Hepatocyte (in vitro differentiated cells): ENCODE data around the gene TMEM236. TPM values are rescaled to one million over a fixed set of nuclear protein-coding genes. Genes with fewer than 3 reads are reported as not detected.
"Not testable (repeated sequence)": the region's sequence is repeated elsewhere in the genome, so short reads cannot be mapped to it uniquely, and the experiment has no call there.

ENCODE experiments used
- DNase-seq: peaks from one replicate; pipeline ENCODE4 v3.0.0-alpha.2; 2016; ENCODE audit warnings: low spot score
- H2AFZ ChIP-seq: fragments of 200-600 bp; sonication (generic); 2 replicates; pipeline ENCODE4 v1.6.0; 2016; ENCODE audit warnings: antibody characterized with exemption, mild to moderate bottlenecking
- H3K27ac ChIP-seq: fragments of 200-600 bp; sonication (generic); 2 replicates; pipeline ENCODE4 v1.5.1; 2016; ENCODE audit warnings: mild to moderate bottlenecking
- H3K27me3 ChIP-seq: fragments of 200-600 bp; sonication (generic); 2 replicates; pipeline ENCODE4 v1.6.1; 2016
- H3K36me3 ChIP-seq: fragments of 200-600 bp; sonication (generic); replicated peaks from 2 replicates; pipeline ENCODE4 v1.5.1; 2016; ENCODE audit warnings: low read depth; ENCODE audit not compliant: insufficient read depth
- H3K4me1 ChIP-seq: fragments of 200-600 bp; sonication (generic); 2 replicates; pipeline ENCODE4 v1.5.1; 2016; ENCODE audit warnings: mild to moderate bottlenecking, moderate library complexity; ENCODE audit not compliant: insufficient read depth
- H3K4me2 ChIP-seq: fragments of 200-600 bp; sonication (generic); 2 replicates; pipeline ENCODE4 v1.6.0; 2016
- H3K4me3 ChIP-seq: fragments of 200-600 bp; sonication (generic); 2 replicates; pipeline ENCODE4 v1.5.1; 2016; ENCODE audit warnings: mild to moderate bottlenecking
- H3K79me2 ChIP-seq: fragments of 200-600 bp; sonication (generic); 2 replicates; pipeline ENCODE4 v1.6.0; 2017; ENCODE audit warnings: mild to moderate bottlenecking
- H3K9me2 ChIP-seq: fragments of 200-600 bp; sonication (generic); replicated peaks from 2 replicates; pipeline ENCODE4 v1.6.0; 2017; ENCODE audit warnings: mild to moderate bottlenecking; ENCODE audit not compliant: insufficient read depth
- H3K9me3 ChIP-seq: fragments of 200-600 bp; sonication (generic); 2 replicates; pipeline ENCODE4 v1.5.1; 2016; ENCODE audit warnings: low read depth, mild to moderate bottlenecking
- H4K20me1 ChIP-seq: fragments of 200-600 bp; sonication (generic); 2 replicates; pipeline ENCODE4 v1.6.0; 2016; ENCODE audit warnings: mild to moderate bottlenecking; ENCODE audit not compliant: insufficient read depth, poor library complexity, severe bottlenecking
- CTCF ChIP-seq: fragments of 200-600 bp; sonication (generic); IDR thresholded peaks from 2 replicates; pipeline ENCODE4 v1.5.1; 2016; ENCODE audit warnings: antibody characterized with exemption, mild to moderate bottlenecking; ENCODE audit not compliant: poor library complexity
- EZH2 ChIP-seq: fragments of 200-600 bp; sonication (generic); IDR thresholded peaks from 2 replicates; pipeline ENCODE4 v1.6.1; 2016; ENCODE audit warnings: antibody characterized with exemption, mild to moderate bottlenecking, borderline replicate concordance
- EZH2phosphoT487 ChIP-seq: fragments of 200-600 bp; sonication (generic); IDR thresholded peaks from one replicate; pipeline ENCODE4 v1.6.1; 2018; ENCODE audit warnings: antibody characterized with exemption, mild to moderate bottlenecking, low read depth, moderate library complexity; ENCODE audit not compliant: unreplicated experiment, severe bottlenecking
- WGBS: methylation state at CpG from one replicate; pipeline ENCODE4 v1.1.6; 2016; ENCODE audit warnings: low lambda C conversion rate; ENCODE audit errors: missing lambda C conversion rate; 5-methylcytosine and 5-hydroxymethylcytosine counted together
- polyA plus RNA-seq: library from polyadenylated mRNA; unstranded; fragments of >200 nt; fragmentation: Nextera tagmentation; extraction: Ambion mirVana; gene quantifications from 2 replicates; pipeline ENCODE4 v1.2.1, GENCODE V29; 2016
- total RNA-seq: library from RNA; depleted of rRNA; stranded (reverse); fragments of >200 nt; gene quantifications from 2 replicates; pipeline ENCODE4 v1.2.3, GENCODE V29; 2014

Gene TMEM236
- total and polyA plus RNA-seq, 2 experiments from 2014 or later = 0.08 to 0.80 TPM

- no peak overlapping the region for H3K4me2 ChIP-seq
- H3K36me3 ChIP-seq = no peaks in the 10 kb centered on the region
- H2AFZ ChIP-seq = no peak overlapping the region
- no peak overlapping the region for H3K27ac ChIP-seq
- no peak for DNase-seq
- H3K4me1 ChIP-seq = no peaks in the 10 kb centered on the region
- no peaks in the 10 kb centered on the region for H3K79me2 ChIP-seq
- H3K9me2 ChIP-seq = no peaks in the 10 kb centered on the region
- WGBS = 90% methylated on average over 18 of the region's 18 CpGs
- H3K9me3 ChIP-seq = no peaks in the 10 kb centered on the region
- TF ChIP-seq EZH2phosphoT487 (no peak), EZH2 (no peak), CTCF (no peak)
- no peaks in the 10 kb centered on the region for H4K20me1 ChIP-seq
- no peak overlapping the region for H3K4me3 ChIP-seq
- no peaks in the 10 kb centered on the region for H3K27me3 ChIP-seq
Observed at GRCh38 chr10:17712717-17713471, 39.1 kb upstream of the TMEM236 start.

- no peaks in the 10 kb centered on the region for H3K27me3 ChIP-seq
- no peaks in the 10 kb centered on the region for H3K36me3 ChIP-seq
- no peak overlapping the region for H3K4me3 ChIP-seq
- H3K4me1 ChIP-seq = no peaks in the 10 kb centered on the region
- H3K79me2 ChIP-seq = no peaks in the 10 kb centered on the region
- no peaks in the 10 kb centered on the region for H3K9me2 ChIP-seq
- no peaks in the 10 kb centered on the region for H3K9me3 ChIP-seq
- no peak overlapping the region for H3K4me2 ChIP-seq
- H3K27ac ChIP-seq = no peak overlapping the region
- WGBS = 90% methylated on average over 10 of the region's 10 CpGs
- DNase-seq = no peak
- TF ChIP-seq CTCF = no peak
- no peak for TF ChIP-seq EZH2phosphoT487
- no peak for TF ChIP-seq EZH2
- H2AFZ ChIP-seq = no peak overlapping the region
- no peaks in the 10 kb centered on the region for H4K20me1 ChIP-seq
Observed at GRCh38 chr10:17713758-17714157, 38.2 kb upstream of the TMEM236 start.

GRCh38 chr10:17716161-17716560 is 35.8 kb upstream of the TMEM236 start:
- no peak overlapping the region for H2AFZ ChIP-seq
- DNase-seq = no peak
- TF ChIP-seq EZH2 = no peak
- no peaks in the 10 kb centered on the region for H4K20me1 ChIP-seq
- H3K36me3 ChIP-seq = no peaks in the 10 kb centered on the region
- no peak overlapping the region for H3K4me3 ChIP-seq
- H3K27me3 ChIP-seq = no peaks in the 10 kb centered on the region
- H3K4me1 ChIP-seq = no peaks in the 10 kb centered on the region
- no peaks in the 10 kb centered on the region for H3K79me2 ChIP-seq
- no peaks in the 10 kb centered on the region for H3K9me2 ChIP-seq
- H3K27ac ChIP-seq = no peak overlapping the region
- H3K9me3 ChIP-seq = no peaks in the 10 kb centered on the region
- 92% methylated on average over 4 of the region's 4 CpGs for WGBS
- no peak overlapping the region for H3K4me2 ChIP-seq

- not testable (repeated sequence) for H4K20me1 ChIP-seq, H2AFZ ChIP-seq, H3K4me1 ChIP-seq, H3K4me2 ChIP-seq, H3K27ac ChIP-seq, DNase-seq, H3K79me2 ChIP-seq, H3K9me2 ChIP-seq, H3K9me3 ChIP-seq, H3K27me3 ChIP-seq, H3K36me3 ChIP-seq, H3K4me3 ChIP-seq
- 94% methylated on average over 24 of the region's 25 CpGs for WGBS
Observed at GRCh38 chr10:17722317-17723014, 29.5 kb upstream of the TMEM236 start.
